HG02678 (cell line): ENCODE results near the gene CACNA1C.

ENCODE experiments used
- ATAC-seq: cut with Tn5 transposase; IDR thresholded peaks from one replicate; pipeline ENCODE4 v1.9.1; 2021; ENCODE audit warnings: mild to moderate bottlenecking, moderate library complexity; ENCODE audit not compliant: unreplicated experiment

The CACNA1C gene

GRCh38 chr12:2648406-2648805, 595.6 kb downstream of the CACNA1C start:
- no peak for ATAC-seq

- no peak for ATAC-seq
Measured at GRCh38 chr12:2649201-2650030, 596.6 kb downstream of the CACNA1C start.

GRCh38 chr12:2650261-2651067, 597.7 kb downstream of the CACNA1C start:
- no peak for ATAC-seq

GRCh38 chr12:2651068-2651965, 598.5 kb downstream of the CACNA1C start:
- ATAC-seq = no peak

- ATAC-seq = no peak
Measured at GRCh38 chr12:2652011-2652400, 599.2 kb downstream of the CACNA1C start.

GRCh38 chr12:2652401-2653081, 599.8 kb downstream of the CACNA1C start:
- no peak for ATAC-seq

GRCh38 chr12:2653461-2653965, 600.7 kb downstream of the CACNA1C start:
- no peak for ATAC-seq

GRCh38 chr12:2654311-2654710, 601.5 kb downstream of the CACNA1C start:
- no peak for ATAC-seq

GRCh38 chr12:2654741-2655140, 602.0 kb downstream of the CACNA1C start:
- ATAC-seq = no peak

GRCh38 chr12:2662524-2662923, 609.7 kb downstream of the CACNA1C start:
- no peak for ATAC-seq

- ATAC-seq = no peak
Measured at GRCh38 chr12:2664721-2665577, 612.2 kb downstream of the CACNA1C start.

GRCh38 chr12:2666411-2666810, 613.6 kb downstream of the CACNA1C start:
- ATAC-seq = no peak

GRCh38 chr12:2666846-2667245, 614.1 kb downstream of the CACNA1C start:
- no peak for ATAC-seq

GRCh38 chr12:2667716-2668440, 615.1 kb downstream of the CACNA1C start:
- no peak for ATAC-seq

GRCh38 chr12:2668816-2669215, 616.0 kb downstream of the CACNA1C start:
- no peak for ATAC-seq

GRCh38 chr12:2669560-2669959, 616.8 kb downstream of the CACNA1C start:
- ATAC-seq = no peak

- ATAC-seq = no peak
Measured at GRCh38 chr12:2672863-2673262, 620.1 kb downstream of the CACNA1C start.

GRCh38 chr12:2673966-2674810, 621.4 kb downstream of the CACNA1C start:
- no peak for ATAC-seq
